SK-N-SH (cell line): Measurements from ENCODE around the gene MRPS6. TPM values are rescaled to one million over a fixed set of nuclear protein-coding genes. Genes with fewer than 3 reads are reported as not detected.

ENCODE experiments used
- CTCF ChIA-PET: fragments of 300-600, 350-600 bp; formaldehyde crosslinking; extraction: SDS; loops from one replicate; lab custom pipeline; 2021; lab: Yijun Ruan, JAX
- POLR2A ChIA-PET: fragments of 350-600 bp; sonication (Branson Sonifier 250); formaldehyde crosslinking; extraction: SDS; loops from one replicate; lab custom pipeline; 2020; ENCODE audit warnings: antibody characterized with exemption, inconsistent platforms; lab: Yijun Ruan, JAX
- DNase-seq: peaks from one replicate; pipeline ENCODE4 v3.0.0; 2012
- H2AFZ ChIP-seq: fragments of 200-600 bp; sonication (generic); 2 replicates; pipeline ENCODE4 v1.8.1; 2016; ENCODE audit warnings: antibody characterized with exemption, mild to moderate bottlenecking, low read depth
- H3F3A ChIP-seq: fragments of 200-600 bp; sonication (generic); replicated peaks from 2 replicates; pipeline ENCODE3; 2016; ENCODE audit warnings: antibody characterized with exemption, mild to moderate bottlenecking; ENCODE audit not compliant: insufficient read depth
- H3K27ac ChIP-seq, 2 experiments: fragments of 200-500 bp in 1 of 2; fragments of 200-600 bp in 1 of 2; sonication (Bioruptor generic) in 1 of 2; sonication (generic), shearing (Covaris generic) in 1 of 2; 2 replicates each; pipeline versions ENCODE4 v1.5.1 to v1.6.1; 2014 to 2016; ENCODE audit warnings: low read depth in 2 of 2, inconsistent platforms in 1 of 2, low read length in 1 of 2, mild to moderate bottlenecking in 1 of 2, mixed read lengths in 1 of 2
- H3K27me3 ChIP-seq: fragments of 200-600 bp; sonication (generic), shearing (Covaris generic); 2 replicates; pipeline ENCODE4 v1.6.1; 2016; ENCODE audit warnings: mixed run types; ENCODE audit not compliant: insufficient read depth
- H3K36me3 ChIP-seq, 2 experiments: fragments of 200-500 bp in 1 of 2; fragments of 200-600 bp in 1 of 2; sonication (Bioruptor generic) in 1 of 2; sonication (generic) in 1 of 2; replicated peaks in 1 of 2; 2 replicates each; pipeline versions ENCODE3 to v1.5.1; 2014 to 2016; ENCODE audit warnings: low read length in 1 of 2, mild to moderate bottlenecking in 1 of 2; ENCODE audit not compliant: insufficient read depth in 2 of 2, control insufficient read depth in 1 of 2
- H3K4me1 ChIP-seq, 2 experiments: fragments of 200-500 bp in 1 of 2; fragments of 200-600 bp in 1 of 2; sonication (Bioruptor generic) in 1 of 2; sonication (generic), shearing (Covaris generic) in 1 of 2; 2 replicates each; pipeline versions ENCODE4 v1.5.1 to v1.6.1; 2014 to 2016; ENCODE audit warnings: low read depth in 1 of 2, low read length in 1 of 2, mixed run types in 1 of 2; ENCODE audit not compliant: insufficient read depth in 2 of 2, control insufficient read depth in 1 of 2
- H3K4me2 ChIP-seq: fragments of 200-600 bp; sonication (generic), shearing (Covaris generic); 2 replicates; pipeline ENCODE4 v1.6.1; 2017; ENCODE audit warnings: mixed run types
- H3K4me3 ChIP-seq, 2 experiments: fragments of 200-500 bp in 1 of 2; fragments of 200-600 bp in 1 of 2; sonication (Bioruptor generic) in 1 of 2; sonication (generic), shearing (Covaris generic) in 1 of 2; 2 replicates each; pipeline versions ENCODE4 v1.5.1 to v1.8.1; 2014 to 2016; ENCODE audit warnings: low read depth in 2 of 2, inconsistent platforms in 1 of 2, low read length in 1 of 2, mild to moderate bottlenecking in 1 of 2, mixed read lengths in 1 of 2, moderate library complexity in 1 of 2
- H3K79me2 ChIP-seq: fragments of 200-600 bp; sonication (generic); 2 replicates; pipeline ENCODE4 v1.8.1; 2017; ENCODE audit warnings: mild to moderate bottlenecking; ENCODE audit not compliant: insufficient read depth
- H3K9ac ChIP-seq: fragments of 200-600 bp; sonication (generic); 2 replicates; pipeline ENCODE4 v1.6.1; 2017; ENCODE audit warnings: mixed run types
- H3K9me2 ChIP-seq: fragments of 200-600 bp; sonication (generic); 2 replicates; pipeline ENCODE4 v1.6.1; 2017; ENCODE audit warnings: mixed run types
- H3K9me3 ChIP-seq: fragments of 200-600 bp; sonication (generic); 2 replicates; pipeline ENCODE4 v1.6.1; 2017; ENCODE audit warnings: mixed run types, mild to moderate bottlenecking, moderate library complexity
- H4K20me1 ChIP-seq: fragments of 200-600 bp; sonication (generic); 2 replicates; pipeline ENCODE4 v1.6.1; 2017; ENCODE audit warnings: mild to moderate bottlenecking, mixed run types; ENCODE audit not compliant: insufficient read depth
- CTCF ChIP-seq: fragments of 200-600 bp; sonication (generic); IDR thresholded peaks from 2 replicates; pipeline ENCODE4 v1.6.1; 2017; ENCODE audit warnings: antibody characterized with exemption, mild to moderate bottlenecking, moderate library complexity
- FOXJ3 ChIP-seq: sonication (generic); formaldehyde crosslinking; IDR thresholded peaks from 2 replicates; pipeline ENCODE4 v1.5.1; 2020; ENCODE audit warnings: mild to moderate bottlenecking, missing genetic modification reagents
- MEF2A ChIP-seq: IDR thresholded peaks from 2 replicates; pipeline ENCODE4 v1.4.0; 2012; ENCODE audit warnings: low read depth, borderline replicate concordance
- NFIC ChIP-seq: IDR thresholded peaks from 2 replicates; pipeline ENCODE4 v1.4.0; 2012; ENCODE audit warnings: borderline replicate concordance
- RAD21 ChIP-seq: IDR thresholded peaks from 2 replicates; pipeline ENCODE4 v1.6.1; 2012; ENCODE audit warnings: mild to moderate bottlenecking, low read length
- RCOR1 ChIP-seq: fragments of 150-350 bp; IDR thresholded peaks from 2 replicates; pipeline ENCODE4 v1.6.1; 2017; ENCODE audit warnings: antibody characterized with exemption, low read length
- REST ChIP-seq: IDR thresholded peaks from 2 replicates; pipeline ENCODE4 v1.6.1; 2012; ENCODE audit warnings: mild to moderate bottlenecking, low read depth, low read length, moderate library complexity
- RFX5 ChIP-seq: IDR thresholded peaks from 2 replicates; pipeline ENCODE4 v1.6.1; 2012; ENCODE audit warnings: mild to moderate bottlenecking, improper control_type of control experiment, low read length
- SMC3 ChIP-seq: IDR thresholded peaks from 2 replicates; pipeline ENCODE4 v1.6.1; 2012; ENCODE audit warnings: low read depth, low read length, improper control_type of control experiment
- TEAD4 ChIP-seq: IDR thresholded peaks from 2 replicates; pipeline ENCODE4 v1.4.0; 2012; ENCODE audit warnings: mild to moderate bottlenecking, borderline replicate concordance; ENCODE audit not compliant: insufficient read depth
- WGBS: methylation state at CpG from one replicate; pipeline ENCODE4 v1.1.6; 2017; ENCODE audit warnings: low lambda C conversion rate; 5-methylcytosine and 5-hydroxymethylcytosine counted together
- polyA plus RNA-seq, 3 experiments: library from polyadenylated mRNA; depleted of rRNA; stranded (reverse); fragments of >200 nt; gene quantifications; 2 replicates each; pipeline ENCODE4 v1.2.3, GENCODE V29; 2012

MRPS6 gene
- polyA plus RNA-seq, 1 of the 3 experiments (the other 2 are of a cell fraction) = 69.2 TPM

DNA sequence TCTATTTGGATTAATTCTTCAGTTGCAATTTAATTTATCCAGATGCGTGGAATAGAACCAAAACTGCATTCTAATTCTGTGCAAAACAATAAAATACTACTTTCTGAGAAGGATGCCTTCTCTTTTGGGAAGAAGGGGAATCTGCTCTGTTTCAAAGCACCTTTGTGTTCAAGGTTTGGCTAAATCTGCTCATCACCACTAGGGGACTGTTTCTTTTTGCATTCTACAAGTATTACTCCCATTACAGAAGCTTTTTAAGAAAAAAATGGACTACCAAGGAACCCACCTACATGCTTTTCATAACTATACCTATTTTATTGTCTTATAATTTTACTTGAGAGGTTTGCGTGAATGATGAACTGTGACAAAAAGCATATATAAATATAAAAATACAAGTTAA lies 18.2 kb downstream of the MRPS6 start:
- Histone ChIP-seq H3K4me2 (no peak overlapping the region), H3K9me3 (no peaks in the 10 kb centered on the region), H3K27me3 (no peaks in the 10 kb centered on the region), H3K27ac (no peak overlapping the region), H3K9ac (no peak overlapping the region), H4K20me1 (peaks cover 60% of the 10 kb centered on the region), H3K4me3 (no peak overlapping the region), H2AFZ (no peak overlapping the region), H3K79me2 (peaks cover 92% of the 10 kb centered on the region), H3K36me3 (peaks cover 19 to 20% of the 10 kb centered on the region in 2 experiments), H3F3A (peaks cover 3% of the 10 kb centered on the region), H3K4me1 (peaks cover 0 to 6% of the 10 kb centered on the region in 2 experiments; a peak in 3 of 4 replicates), H3K9me2 (no peaks in the 10 kb centered on the region)
- POLR2A ChIA-PET = no interaction called here
- CTCF ChIA-PET = interaction anchor here (0.6 to 5.1 kb wide), 13 partner anchors 9 to 259 kb away, joined by 3 to 43 read pairs (median 5); partner anchors contain the start of genes MRPS6 and SLC5A3
- DNase-seq = no peak
- peak; percentile 58 for TF ChIP-seq CTCF
- TF ChIP-seq REST = no peak
- 0 out of 2 replicates have a peak, but pooled peaks have one; percentile 13 for TF ChIP-seq SMC3
- TF ChIP-seq RAD21 = peak; percentile 28; the same call in 1 of the 2 replicates
- no peak for TF ChIP-seq FOXJ3
- no peak for TF ChIP-seq MEF2A
- no peak for TF ChIP-seq NFIC
- no peak for TF ChIP-seq RCOR1
- TF ChIP-seq TEAD4 = no peak
- WGBS = 95% methylated on average over 2 of the region's 2 CpGs

GRCh38 chr21:34092262-34092921 lies 19.0 kb downstream of the MRPS6 start:
- ChIA-PET POLR2A (no interaction called here), CTCF (interaction anchor here (0.6 to 5.1 kb wide), 15 partner anchors 9 to 258 kb away, joined by 3 to 43 read pairs (median 5); partner anchors contain the start of genes MRPS6 and SLC5A3)
- 66% methylated on average over 6 of the region's 6 CpGs for WGBS
- Histone ChIP-seq H2AFZ (no peak overlapping the region), H3K9me3 (no peaks in the 10 kb centered on the region), H4K20me1 (peaks cover 52% of the 10 kb centered on the region), H3K27me3 (no peaks in the 10 kb centered on the region), H3K4me1 (peaks cover 0 to 3% of the 10 kb centered on the region in 2 experiments; a peak in 3 of 4 replicates), H3K27ac (no peak overlapping the region), H3K79me2 (peaks cover 89% of the 10 kb centered on the region), H3K4me3 (no peak overlapping the region), H3K36me3 (peaks cover 26% of the 10 kb centered on the region in 2 experiments), H3K4me2 (no peak overlapping the region), H3K9me2 (no peaks in the 10 kb centered on the region), H3F3A (peaks cover 3% of the 10 kb centered on the region), H3K9ac (no peak overlapping the region)
- TF ChIP-seq REST = peak; percentile 51; the same call in 1 of the 2 replicates
- TF ChIP-seq RFX5 = no peak
- DNase-seq = no peak
